ENCODE data around the gene SRD5A1.
A peak's percentile ranks its signal among the peaks of the same experiment; 100 is the strongest.

Gene SRD5A1, protein sequence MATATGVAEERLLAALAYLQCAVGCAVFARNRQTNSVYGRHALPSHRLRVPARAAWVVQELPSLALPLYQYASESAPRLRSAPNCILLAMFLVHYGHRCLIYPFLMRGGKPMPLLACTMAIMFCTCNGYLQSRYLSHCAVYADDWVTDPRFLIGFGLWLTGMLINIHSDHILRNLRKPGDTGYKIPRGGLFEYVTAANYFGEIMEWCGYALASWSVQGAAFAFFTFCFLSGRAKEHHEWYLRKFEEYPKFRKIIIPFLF

GRCh38 chr5:6632888-6633468 is at the start of gene SRD5A1, which contains the start of gene NSUN2:
TSS of gene SRD5A1 (plus strand) at chr5:6633440. CDS start at chr5:6633577, 137 bp downstream.
TSS of gene NSUN2 (minus strand) at chr5:6633044. CDS start at chr5:6632979, 65 bp downstream.
- DNase-seq: peak; percentile 90

DNA sequence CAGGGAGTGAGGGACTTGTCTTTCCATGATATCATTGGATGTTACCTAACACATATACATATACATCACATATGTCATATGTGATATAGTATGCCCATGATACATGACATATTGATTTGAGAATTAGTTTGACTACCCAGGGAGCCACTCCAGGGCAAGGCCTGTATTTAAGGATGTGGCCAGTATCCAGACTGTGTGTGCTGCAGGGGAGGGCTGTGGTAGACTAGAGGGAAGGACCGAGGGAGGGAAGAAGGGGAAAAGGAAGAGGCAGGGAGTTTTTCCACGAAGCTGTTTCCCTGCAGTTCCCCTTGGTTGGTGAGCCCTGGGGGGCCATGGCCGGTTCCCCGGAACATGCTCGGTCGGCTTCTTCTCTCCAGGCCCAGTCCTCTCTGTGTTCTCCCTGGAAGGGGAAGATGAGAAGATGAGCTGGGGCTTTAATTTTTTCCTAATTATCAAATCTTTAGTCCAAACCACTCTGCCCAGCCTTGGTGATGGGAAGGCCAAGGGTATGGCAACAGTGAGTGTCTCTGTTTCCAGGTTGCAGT is 49.1 kb upstream of the SRD5A1 start:
- no peak for DNase-seq

GRCh38 chr5:6584727-6585126 is 48.5 kb upstream of the SRD5A1 start:
- no peak for DNase-seq

GRCh38 chr5:6585168-6585567 is 48.1 kb upstream of the SRD5A1 start:
- no peak for DNase-seq

DNA sequence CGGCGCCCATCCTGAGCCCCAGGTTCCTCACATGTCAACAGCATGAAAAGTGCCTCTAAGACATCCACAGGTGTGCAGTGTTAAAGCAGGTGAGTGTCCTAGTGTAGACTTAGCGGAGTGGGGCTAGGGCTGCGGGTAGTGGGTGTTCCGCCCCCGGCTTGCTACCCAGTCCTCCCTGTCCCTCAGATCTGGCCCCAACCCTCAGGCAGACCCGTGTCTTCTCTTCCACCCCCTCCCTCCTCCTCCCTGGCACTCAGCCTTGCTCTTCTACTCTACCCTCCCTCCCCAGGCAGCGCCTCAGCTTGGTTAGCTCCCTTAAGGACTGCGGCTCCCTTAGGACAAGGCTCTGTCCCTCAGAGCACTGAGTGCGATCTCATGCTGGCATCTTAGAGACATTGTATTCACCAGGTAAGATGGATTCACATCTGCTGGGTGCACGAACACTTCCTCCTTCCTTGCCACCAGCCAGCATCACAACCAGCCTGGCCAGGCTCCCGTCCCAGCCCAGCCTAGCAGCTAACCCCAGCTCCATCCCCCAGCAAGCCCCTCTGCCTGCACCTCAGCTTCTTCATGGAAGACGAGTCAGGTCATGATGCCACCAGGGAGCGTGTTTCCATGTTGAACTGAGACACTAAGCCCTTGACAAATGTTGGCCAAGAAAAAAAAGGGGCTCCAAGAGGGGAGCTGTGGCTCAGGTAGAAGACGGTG is 47.1 kb upstream of the SRD5A1 start:
- DNase-seq: no peak

GRCh38 chr5:6586647-6587042 is 46.6 kb upstream of the SRD5A1 start:
- no peak for DNase-seq

DNA sequence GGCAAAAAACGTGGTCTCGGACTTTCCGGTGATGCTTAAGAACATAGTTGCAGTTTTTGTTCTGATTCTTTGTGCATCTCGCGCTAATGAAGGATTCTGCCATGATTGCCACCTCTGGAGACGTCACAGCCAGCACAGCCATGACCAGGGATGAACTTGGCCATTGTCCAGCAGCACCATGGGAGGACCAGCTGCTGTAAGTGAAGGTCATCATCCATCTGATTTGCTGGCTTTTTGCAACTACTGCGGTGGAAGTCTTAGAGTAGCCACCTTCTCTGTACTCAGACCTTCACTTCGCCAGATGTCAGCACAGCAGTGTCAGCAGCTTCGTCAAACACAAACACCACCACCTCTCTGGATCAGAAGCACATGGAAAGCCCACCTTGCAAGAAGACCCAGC is 46.1 kb upstream of the SRD5A1 start:
- no peak for DNase-seq

DNA sequence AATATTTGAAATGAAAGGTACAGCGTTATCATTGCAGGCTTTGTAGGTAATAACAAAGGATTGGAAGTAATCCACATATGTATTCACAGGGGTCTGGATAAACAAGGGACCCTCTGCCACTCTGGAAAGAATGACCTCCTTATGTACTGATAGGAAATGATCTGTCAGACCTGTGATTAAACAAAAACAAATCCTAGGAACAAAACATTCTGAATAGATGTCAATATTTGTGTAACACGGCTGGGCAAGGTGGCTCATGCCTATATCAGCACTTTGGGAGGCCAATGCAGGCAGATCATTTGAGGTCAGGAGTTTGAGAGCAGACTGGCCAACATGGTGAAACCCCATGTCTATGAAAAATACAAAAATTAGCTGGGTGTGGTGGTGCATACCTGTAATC is 42.7 kb upstream of the SRD5A1 start:
- no peak for DNase-seq

- no peak for DNase-seq
Observed at GRCh38 chr5:6591671-6592288, 41.5 kb upstream of the SRD5A1 start.

GRCh38 chr5:6592601-6593000 is 40.6 kb upstream of the SRD5A1 start:
- no peak for DNase-seq

GRCh38 chr5:6593148-6594016 is 39.9 kb upstream of the SRD5A1 start:
- DNase-seq: no peak

- no peak for DNase-seq
Observed at GRCh38 chr5:6594066-6594465, 39.2 kb upstream of the SRD5A1 start.

- DNase-seq: no peak
Observed at GRCh38 chr5:6595405-6595804, 37.8 kb upstream of the SRD5A1 start.

- no peak for DNase-seq
Observed at GRCh38 chr5:6596388-6596787, 36.9 kb upstream of the SRD5A1 start.

GRCh38 chr5:6597557-6597956 is 35.7 kb upstream of the SRD5A1 start:
- DNase-seq: no peak

- no peak for DNase-seq
Observed at GRCh38 chr5:6598351-6598900, 34.8 kb upstream of the SRD5A1 start.

- DNase-seq: no peak
Observed at GRCh38 chr5:6599739-6600138, 33.5 kb upstream of the SRD5A1 start.

GRCh38 chr5:6601271-6601670 is 32.0 kb upstream of the SRD5A1 start:
- DNase-seq: no peak

- DNase-seq: no peak
Observed at GRCh38 chr5:6601816-6602215, 31.4 kb upstream of the SRD5A1 start.

- DNase-seq: no peak
Observed at GRCh38 chr5:6602441-6602840, 30.8 kb upstream of the SRD5A1 start.

- DNase-seq: no peak
Observed at GRCh38 chr5:6603643-6604042, 29.6 kb upstream of the SRD5A1 start.

DNA sequence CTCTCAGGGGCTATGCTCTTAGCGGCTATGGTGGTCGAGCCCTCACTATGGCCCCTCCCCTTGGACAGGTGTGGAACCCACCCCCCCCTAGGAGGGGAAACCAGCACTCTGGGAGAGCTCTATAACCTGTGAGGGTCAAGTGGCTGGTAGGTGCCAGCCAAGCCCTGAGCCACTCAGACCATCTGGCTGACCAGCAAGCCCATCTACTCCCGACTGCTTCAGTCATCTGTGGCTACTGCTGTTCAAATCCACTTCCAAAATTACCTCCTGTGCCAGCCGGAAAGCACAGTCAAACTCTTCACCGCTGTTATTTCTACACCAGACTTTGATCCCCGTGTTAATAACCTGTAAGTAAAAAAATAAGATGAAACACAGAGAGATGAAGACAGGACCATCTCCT is 28.9 kb upstream of the SRD5A1 start:
- no peak for DNase-seq
